Effector memory CD8-positive, alpha-beta T cell (primary cell): Measurements from ENCODE around the gene DAO.

ENCODE experiments used
- ATAC-seq: fragments of 150-1000 bp; cut with Tn5 transposase; replicated peaks from 2 replicates; pipeline ENCODE4 v1.10.0; 2021; ENCODE audit warnings: mild to moderate bottlenecking, moderate library complexity
- DNase-seq, 3 experiments: peaks; one replicate each; pipeline ENCODE4 v3.0.0; 2021
- H3K27ac Mint-ChIP-seq, 2 donors: one replicate each; pipeline ENCODE4 v1.8.0; 2022; ENCODE audit warnings: mild to moderate bottlenecking in 2 of 2, mixed read lengths in 2 of 2, moderate library complexity in 2 of 2
- H3K27me3 Mint-ChIP-seq, 2 donors: one replicate each; pipeline ENCODE4 v1.8.0; 2022; ENCODE audit warnings: mixed read lengths in 2 of 2
- H3K36me3 Mint-ChIP-seq: one replicate; pipeline ENCODE4 v1.8.0; 2022; ENCODE audit warnings: mild to moderate bottlenecking, moderate library complexity, mixed read lengths; ENCODE audit not compliant: insufficient read depth
- H3K4me1 Mint-ChIP-seq, 2 donors: one replicate each; pipeline ENCODE4 v1.8.0; 2022; ENCODE audit warnings: low read depth in 2 of 2, mixed read lengths in 2 of 2
- H3K4me3 Mint-ChIP-seq, 2 donors: one replicate each; pipeline ENCODE4 v1.8.0; 2022; ENCODE audit warnings: mild to moderate bottlenecking in 2 of 2, mixed read lengths in 2 of 2, moderate library complexity in 2 of 2
- H3K9me3 Mint-ChIP-seq, 2 donors: one replicate each; pipeline ENCODE4 v1.8.0; 2022; ENCODE audit warnings: mixed read lengths in 2 of 2
- total RNA-seq, 9 experiments: gene quantifications; one replicate each; lab custom pipeline; 2026; lab: John Stamatoyannopoulos, UW

The DAO gene
- total RNA-seq: 0 to 0.32 (median 0) reads per million in 9 experiments

GRCh38 chr12:108879615-108880254 lies at the start of gene DAO:
TSS of gene DAO (plus strand) at chr12:108880092. CDS start at chr12:108885007, 4,915 bp downstream.
- ATAC-seq (no peak), DNase-seq (no peak)
- H3K4me3 Mint-ChIP-seq: no peak within 1 kb of the TSS
- H3K27me3 Mint-ChIP-seq: no peaks in the 10 kb centered on the region
- no peaks in the 10 kb centered on the region for H3K9me3 Mint-ChIP-seq
- peaks cover 0 to 1% of the 10 kb centered on the region in 2 donors for H3K4me1 Mint-ChIP-seq
- H3K36me3 Mint-ChIP-seq: no peaks in the 10 kb centered on the region
- H3K27ac Mint-ChIP-seq: no peak within 1 kb of the TSS

- Mint-ChIP-seq H3K27me3 (no peaks in the 10 kb centered on the region), H3K4me3 (peak overlapping the region in 1 of 2 donors; percentile 36), H3K4me1 (peaks cover 31 to 38% of the 10 kb centered on the region in 2 donors), H3K9me3 (no peaks in the 10 kb centered on the region), H3K36me3 (peaks cover 7% of the 10 kb centered on the region), H3K27ac (peak overlapping the region; percentile 87 to 92)
- DNase-seq (no peak), ATAC-seq (peak; percentile 83)
These were observed 48.4 kb upstream of the DAO start for GRCh38 chr12:108831309-108831991.

GRCh38 chr12:108832208-108832607 lies 47.7 kb upstream of the DAO start:
- Mint-ChIP-seq H3K4me3 (peak overlapping the region; percentile 36 to 55), H3K27me3 (no peaks in the 10 kb centered on the region), H3K36me3 (peaks cover 7% of the 10 kb centered on the region), H3K4me1 (peaks cover 33 to 43% of the 10 kb centered on the region in 2 donors), H3K27ac (peak overlapping the region; percentile 87 to 92), H3K9me3 (no peaks in the 10 kb centered on the region)
- ATAC-seq: no peak
- DNase-seq: no peak

- Mint-ChIP-seq H3K36me3 (peaks cover 7% of the 10 kb centered on the region), H3K27me3 (no peaks in the 10 kb centered on the region), H3K4me1 (peaks cover 36 to 48% of the 10 kb centered on the region in 2 donors), H3K9me3 (no peaks in the 10 kb centered on the region), H3K4me3 (no peak overlapping the region), H3K27ac (peak overlapping the region; percentile 87 to 92)
- DNase-seq (no peak), ATAC-seq (no peak)
These were observed 47.0 kb upstream of the DAO start for GRCh38 chr12:108832730-108833354.

GRCh38 chr12:108833355-108833733 lies 46.5 kb upstream of the DAO start:
- H3K27ac Mint-ChIP-seq: peak overlapping the region; percentile 73 to 92
- H3K4me3 Mint-ChIP-seq: no peak overlapping the region
- no peaks in the 10 kb centered on the region for H3K27me3 Mint-ChIP-seq
- H3K9me3 Mint-ChIP-seq: no peaks in the 10 kb centered on the region
- ATAC-seq: no peak
- DNase-seq: no peak
- peaks cover 41 to 53% of the 10 kb centered on the region in 2 donors for H3K4me1 Mint-ChIP-seq
- peaks cover 11% of the 10 kb centered on the region for H3K36me3 Mint-ChIP-seq

- Mint-ChIP-seq H3K27ac (peak overlapping the region; percentile 73 to 92), H3K27me3 (no peaks in the 10 kb centered on the region), H3K4me3 (no peak overlapping the region), H3K36me3 (peaks cover 10% of the 10 kb centered on the region), H3K4me1 (peaks cover 47 to 55% of the 10 kb centered on the region in 2 donors), H3K9me3 (no peaks in the 10 kb centered on the region)
- DNase-seq: no peak
- ATAC-seq: no peak
These were observed 46.0 kb upstream of the DAO start for GRCh38 chr12:108833757-108834472.

- Mint-ChIP-seq H3K36me3 (peaks cover 10% of the 10 kb centered on the region), H3K27ac (peak overlapping the region in 1 of 2 donors; percentile 98), H3K27me3 (no peaks in the 10 kb centered on the region), H3K4me1 (peaks cover 56 to 63% of the 10 kb centered on the region in 2 donors), H3K4me3 (no peak overlapping the region), H3K9me3 (no peaks in the 10 kb centered on the region)
- DNase-seq (no peak), ATAC-seq (no peak)
These were observed 43.8 kb upstream of the DAO start for GRCh38 chr12:108835860-108836634.

GRCh38 chr12:108837239-108837638 lies 42.7 kb upstream of the DAO start:
- Mint-ChIP-seq H3K9me3 (no peaks in the 10 kb centered on the region), H3K27ac (peak overlapping the region; percentile 97 to 98), H3K4me3 (no peak overlapping the region), H3K27me3 (no peaks in the 10 kb centered on the region), H3K36me3 (peaks cover 10% of the 10 kb centered on the region), H3K4me1 (peaks cover 49 to 51% of the 10 kb centered on the region in 2 donors)
- DNase-seq (no peak), ATAC-seq (no peak)

- H3K27me3 Mint-ChIP-seq: no peaks in the 10 kb centered on the region
- ATAC-seq (no peak), DNase-seq (no peak)
- H3K4me3 Mint-ChIP-seq: peak overlapping the region; percentile 80 to 81
- H3K27ac Mint-ChIP-seq: peak overlapping the region; percentile 97 to 98
- peaks cover 10% of the 10 kb centered on the region for H3K36me3 Mint-ChIP-seq
- H3K9me3 Mint-ChIP-seq: no peaks in the 10 kb centered on the region
- peaks cover 45 to 51% of the 10 kb centered on the region in 2 donors for H3K4me1 Mint-ChIP-seq
These were observed 42.2 kb upstream of the DAO start for GRCh38 chr12:108837680-108838079.

- no peaks in the 10 kb centered on the region for H3K9me3 Mint-ChIP-seq
- H3K36me3 Mint-ChIP-seq: peaks cover 10% of the 10 kb centered on the region
- peak; percentile 50 to 58 (median 58) for DNase-seq
- no peaks in the 10 kb centered on the region for H3K27me3 Mint-ChIP-seq
- H3K27ac Mint-ChIP-seq: peak overlapping the region; percentile 97 to 98
- H3K4me3 Mint-ChIP-seq: peak overlapping the region; percentile 80 to 81
- peaks cover 42 to 55% of the 10 kb centered on the region in 2 donors for H3K4me1 Mint-ChIP-seq
- ATAC-seq: peak; percentile 99
These were observed 41.5 kb upstream of the DAO start for GRCh38 chr12:108838194-108839017.

GRCh38 chr12:108839018-108839889 lies 40.6 kb upstream of the DAO start:
- Mint-ChIP-seq H3K4me1 (peaks cover 40 to 56% of the 10 kb centered on the region in 2 donors), H3K27ac (peak overlapping the region; percentile 97 to 98), H3K27me3 (no peaks in the 10 kb centered on the region), H3K9me3 (no peaks in the 10 kb centered on the region), H3K4me3 (peak overlapping the region; percentile 80 to 81), H3K36me3 (peaks cover 10% of the 10 kb centered on the region)
- ATAC-seq (no peak), DNase-seq (no peak)
